Stromal cell of bone marrow (primary cell): ENCODE results near the gene ABCD1.
"Not testable (repeated sequence)": the region's sequence is repeated elsewhere in the genome, so short reads cannot be mapped to it uniquely, and the experiment has no call there.

Experiments used
- DNase-seq: peaks from one replicate; pipeline ENCODE4 v3.0.0-alpha.2; 2012; ENCODE audit warnings: low read depth

The ABCD1 gene

GRCh38 chrX:153694256-153694655 is 30.4 kb upstream of the ABCD1 start:
- not testable (repeated sequence) for DNase-seq

DNA sequence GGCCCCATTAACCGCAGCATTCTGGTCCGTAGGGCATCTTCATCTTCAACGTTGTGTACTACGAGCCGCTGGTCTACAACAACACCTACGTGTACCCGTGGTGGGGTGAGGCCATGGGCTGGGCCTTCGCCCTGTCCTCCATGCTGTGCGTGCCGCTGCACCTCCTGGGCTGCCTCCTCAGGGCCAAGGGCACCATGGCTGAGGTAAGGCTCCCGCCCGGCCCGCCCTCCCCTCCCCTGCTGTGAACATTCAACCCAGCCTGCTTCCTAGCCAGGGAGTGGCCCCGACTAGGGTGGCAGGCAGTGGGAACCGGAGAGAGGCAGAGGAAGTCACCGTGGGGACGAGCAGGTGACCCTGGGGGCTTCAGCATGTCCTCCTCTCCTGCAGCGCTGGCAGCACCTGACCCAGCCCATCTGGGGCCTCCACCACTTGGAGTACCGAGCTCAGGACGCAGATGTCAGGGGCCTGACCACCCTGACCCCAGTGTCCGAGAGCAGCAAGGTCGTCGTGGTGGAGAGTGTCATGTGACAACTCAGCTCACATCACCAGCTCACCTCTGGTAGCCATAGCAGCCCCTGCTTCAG is 29.9 kb upstream of the ABCD1 start:
- DNase-seq = no peak

DNA sequence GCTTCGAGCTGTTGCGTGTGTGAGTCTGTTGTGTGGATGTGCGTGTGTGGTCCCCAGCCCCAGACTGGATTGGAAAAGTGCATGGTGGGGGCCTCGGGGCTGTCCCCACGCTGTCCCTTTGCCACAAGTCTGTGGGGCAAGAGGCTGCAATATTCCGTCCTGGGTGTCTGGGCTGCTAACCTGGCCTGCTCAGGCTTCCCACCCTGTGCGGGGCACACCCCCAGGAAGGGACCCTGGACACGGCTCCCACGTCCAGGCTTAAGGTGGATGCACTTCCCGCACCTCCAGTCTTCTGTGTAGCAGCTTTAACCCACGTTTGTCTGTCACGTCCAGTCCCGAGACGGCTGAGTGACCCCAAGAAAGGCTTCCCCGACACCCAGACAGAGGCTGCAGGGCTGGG is 28.6 kb upstream of the ABCD1 start:
- no peak for DNase-seq

DNA sequence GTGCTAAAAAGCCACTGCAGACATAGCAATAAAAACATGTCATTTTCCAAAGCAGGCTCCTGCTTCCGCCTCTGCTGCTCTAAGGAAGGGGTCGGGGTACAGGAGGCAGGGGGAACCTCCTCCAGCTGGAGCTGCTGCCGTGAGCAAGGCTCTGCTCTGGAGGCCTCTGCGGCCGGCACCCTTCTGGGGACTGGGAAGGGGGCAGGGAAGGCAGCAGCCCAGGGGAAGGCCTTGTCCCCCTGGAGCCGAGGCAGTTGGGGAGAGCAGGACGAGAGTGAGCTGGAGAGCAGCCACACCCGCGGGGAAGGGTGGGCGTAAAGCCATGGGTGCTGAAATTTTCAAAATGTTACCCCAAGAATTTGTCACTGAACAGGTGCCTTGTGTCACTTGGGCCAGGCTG is 28.1 kb upstream of the ABCD1 start:
- DNase-seq = not testable (repeated sequence)

GRCh38 chrX:153696986-153697722 is 27.5 kb upstream of the ABCD1 start:
- DNase-seq = not testable (repeated sequence)

DNA sequence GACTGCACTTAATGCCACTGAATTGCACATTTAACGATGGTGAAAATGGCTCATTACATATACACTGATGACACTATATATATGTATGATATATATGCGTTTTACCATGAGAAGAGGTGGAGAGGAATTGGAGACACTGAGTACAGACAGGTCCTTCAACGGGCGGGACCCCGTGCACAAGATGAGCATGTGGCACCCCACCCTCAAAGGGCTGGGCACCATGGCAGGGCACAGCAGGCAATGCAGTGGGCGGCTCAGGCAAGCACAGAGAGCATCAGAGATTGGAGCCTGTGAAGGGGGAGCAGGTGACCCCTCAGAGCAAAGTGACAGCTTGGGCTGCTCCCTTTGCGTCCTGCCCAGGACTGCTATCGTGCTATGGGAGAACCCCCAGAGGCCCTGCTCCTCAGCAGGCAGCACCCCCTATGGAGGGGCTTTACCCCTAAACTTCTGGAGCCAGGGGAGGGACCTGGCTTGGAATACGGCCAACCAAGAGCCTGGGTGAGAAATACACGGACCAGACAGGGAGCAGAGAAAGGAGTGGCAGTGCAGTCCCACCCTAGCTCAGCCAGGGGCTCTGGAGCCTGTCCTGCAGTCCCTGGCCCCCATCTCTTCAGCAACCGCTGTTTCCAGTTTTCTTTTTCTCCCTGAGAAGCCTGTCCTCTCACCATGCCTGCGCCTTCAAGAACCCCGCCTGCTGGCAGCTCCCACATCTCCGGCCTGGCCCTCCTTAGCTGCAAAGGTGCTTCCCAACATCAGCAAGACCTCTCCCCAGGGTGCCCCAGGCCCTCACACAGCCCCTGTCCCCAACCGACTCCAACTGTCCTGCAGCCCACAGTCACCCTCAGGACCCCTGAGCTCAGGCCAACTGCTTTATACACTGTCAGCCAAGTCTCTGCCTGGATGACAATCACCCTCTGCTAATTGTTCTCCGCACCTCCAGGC is 26.5 kb upstream of the ABCD1 start:
- DNase-seq = no peak

GRCh38 chrX:153699210-153699783 is 25.4 kb upstream of the ABCD1 start:
- not testable (repeated sequence) for DNase-seq

- DNase-seq = not testable (repeated sequence)
Measured at GRCh38 chrX:153699784-153700371, 24.8 kb upstream of the ABCD1 start.

DNA sequence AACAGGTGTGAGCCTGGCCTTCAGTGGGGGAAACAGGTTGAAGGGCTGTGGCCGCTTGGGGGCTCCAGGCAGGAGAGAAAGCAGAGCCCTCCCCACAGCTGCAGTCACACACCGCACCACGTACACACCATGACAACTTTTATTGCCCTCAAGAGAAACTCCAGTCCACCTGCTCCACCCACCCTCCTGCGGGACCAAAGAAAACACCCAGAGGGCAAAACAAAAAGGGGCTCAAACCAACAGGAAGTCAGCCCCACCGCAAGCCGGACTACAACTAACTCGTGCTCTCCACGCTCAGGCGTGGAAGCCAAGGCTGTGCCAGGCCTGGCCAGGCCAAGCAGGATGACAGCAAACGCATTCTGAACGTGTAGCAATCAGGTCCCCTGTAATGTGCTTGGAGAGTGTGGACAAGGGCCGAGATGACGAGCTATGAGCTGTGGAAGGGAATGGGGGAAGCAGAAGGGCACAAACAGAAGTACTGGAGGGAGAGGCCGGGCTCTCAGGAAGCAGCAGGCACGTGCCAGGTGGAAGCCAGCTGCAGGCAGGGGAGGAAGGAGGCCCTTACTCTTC is 24.2 kb upstream of the ABCD1 start:
- DNase-seq = no peak

DNA sequence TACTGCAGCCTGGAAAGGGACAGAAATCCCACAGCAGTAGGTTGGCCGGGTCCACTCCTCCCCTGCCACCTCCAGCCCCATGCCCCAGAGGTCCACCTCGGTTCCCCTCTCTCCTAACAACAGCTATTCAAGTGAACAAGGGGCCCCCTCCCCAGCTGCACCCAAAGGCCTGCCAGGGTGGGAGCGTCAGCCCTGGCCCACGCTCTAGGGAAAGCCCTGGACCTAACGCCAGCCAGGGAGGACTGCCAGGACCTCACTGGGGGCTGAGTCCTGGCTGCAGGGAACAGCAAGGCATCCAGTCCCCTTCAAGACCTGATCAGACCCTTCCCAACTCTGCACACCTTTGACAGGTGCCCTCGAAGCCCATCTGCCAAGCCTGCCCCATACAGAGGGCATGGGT is 23.7 kb upstream of the ABCD1 start:
- DNase-seq = no peak

DNA sequence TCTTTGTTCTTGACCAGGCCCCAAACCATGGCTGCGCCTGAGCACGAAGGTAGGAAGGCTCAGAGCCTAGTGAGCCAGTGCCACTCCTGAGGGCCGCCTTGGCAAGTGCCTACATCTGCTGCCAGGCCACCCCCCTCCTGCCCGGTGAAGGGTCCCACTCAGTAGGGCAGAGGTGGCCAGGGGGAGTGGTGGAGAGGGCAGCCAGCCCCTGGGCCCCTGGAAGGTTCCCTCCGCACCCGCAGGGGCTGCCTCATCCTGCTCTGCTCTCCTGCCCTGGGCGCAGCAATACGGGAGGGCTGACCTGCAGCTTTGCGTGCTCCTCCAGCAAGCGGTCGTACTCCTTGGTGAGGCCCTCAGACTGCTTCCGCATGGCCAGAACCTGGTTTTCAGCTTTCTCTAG is 22.9 kb upstream of the ABCD1 start:
- DNase-seq = no peak

- DNase-seq = no peak
Measured at GRCh38 chrX:153702336-153703035, 22.2 kb upstream of the ABCD1 start.

- no peak for DNase-seq
Measured at GRCh38 chrX:153703036-153703370, 21.7 kb upstream of the ABCD1 start.

GRCh38 chrX:153704021-153704526 is 20.6 kb upstream of the ABCD1 start:
- DNase-seq = no peak

DNA sequence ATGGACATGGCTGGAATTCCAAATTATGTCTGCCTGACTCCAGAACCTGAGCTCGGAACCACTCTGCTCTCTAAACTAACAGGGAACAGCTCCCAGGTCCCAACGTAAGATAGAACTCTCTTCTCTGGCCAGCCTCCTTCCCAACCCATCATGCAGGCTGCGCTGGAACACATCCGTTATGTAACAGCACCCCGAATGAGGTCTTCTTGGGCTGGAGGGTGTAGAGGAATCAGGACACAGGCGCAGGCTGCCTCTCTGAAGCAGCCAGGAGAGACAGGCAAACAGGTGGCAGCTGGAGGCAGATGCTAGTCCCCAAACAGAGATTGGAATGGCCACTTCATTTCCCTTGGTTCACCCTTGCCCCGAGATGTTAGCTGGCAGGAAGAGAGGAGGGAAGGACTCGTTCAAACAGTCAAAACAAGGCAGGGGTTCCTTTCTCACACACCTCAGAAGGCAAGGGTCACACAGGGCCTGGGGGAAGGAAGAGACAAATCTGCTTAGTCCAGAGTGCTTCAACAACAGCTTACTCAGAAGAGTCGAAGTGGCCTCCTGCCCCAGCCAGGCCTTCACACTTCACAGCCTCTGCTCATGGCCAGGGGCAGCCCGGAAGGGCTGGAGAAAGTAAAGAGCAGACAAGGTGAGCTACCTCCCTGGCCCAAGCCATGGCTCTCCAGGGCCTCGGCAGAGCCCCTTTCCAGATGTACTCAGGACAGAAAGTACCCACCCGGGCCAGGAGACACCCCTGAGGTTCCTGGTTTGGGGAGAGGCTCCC is 19.8 kb upstream of the ABCD1 start:
- DNase-seq = not testable (repeated sequence)

GRCh38 chrX:153705403-153706060 is 19.1 kb upstream of the ABCD1 start:
- not testable (repeated sequence) for DNase-seq

GRCh38 chrX:153706799-153707198 is 17.9 kb upstream of the ABCD1 start:
- no peak for DNase-seq

DNA sequence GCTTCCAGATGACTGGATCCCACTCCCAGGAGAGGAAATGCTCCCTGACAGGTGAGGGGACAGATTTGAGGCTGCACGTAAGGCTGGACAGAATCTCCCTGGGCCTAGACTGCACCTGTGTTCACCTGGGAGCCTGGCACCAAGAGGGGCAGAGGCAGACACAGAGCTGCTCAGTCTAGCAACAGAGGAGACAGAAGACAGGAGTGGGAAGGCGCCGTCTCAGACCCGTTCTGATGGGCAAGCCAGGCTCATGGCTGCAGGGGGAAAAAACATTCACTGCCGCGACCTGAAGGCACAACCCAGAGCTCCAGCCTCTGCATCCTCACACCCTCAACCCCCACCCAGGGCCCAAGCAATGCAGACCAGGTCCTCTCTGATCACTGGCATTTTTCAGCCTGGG is 17.2 kb upstream of the ABCD1 start:
- no peak for DNase-seq

- peak; percentile 43 for DNase-seq
Measured at GRCh38 chrX:153708415-153708814, 16.2 kb upstream of the ABCD1 start.
